Activated T-cell treated with anti-CD3 and anti-CD28 coated beads, Interleukin-2, amount 50 U/mL, for 1 hour (primary cell): ENCODE data around the gene CAND1.

Source experiments
- DNase-seq: peaks from one replicate; pipeline ENCODE4 v3.0.0-alpha.2; 2020

Gene CAND1

GRCh38 chr12:67348683-67349082, 79.5 kb downstream of the CAND1 start:
- no peak for DNase-seq

- no peak for DNase-seq
Observed at GRCh38 chr12:67352682-67353081, 83.5 kb downstream of the CAND1 start.

- DNase-seq, result no peak
Observed at GRCh38 chr12:67354322-67354721, 85.2 kb downstream of the CAND1 start.

GRCh38 chr12:67354966-67355365, 85.8 kb downstream of the CAND1 start:
- no peak for DNase-seq

- DNase-seq, result no peak
Observed at GRCh38 chr12:67355428-67356379, 86.5 kb downstream of the CAND1 start.

- DNase-seq, result no peak
Observed at GRCh38 chr12:67356380-67356774, 87.2 kb downstream of the CAND1 start.

GRCh38 chr12:67357376-67358125, 88.4 kb downstream of the CAND1 start:
- no peak for DNase-seq

GRCh38 chr12:67358781-67359338, 89.7 kb downstream of the CAND1 start:
- DNase-seq, result no peak

GRCh38 chr12:67362526-67362925, 93.4 kb downstream of the CAND1 start:
- DNase-seq, result no peak

GRCh38 chr12:67364228-67364627, 95.1 kb downstream of the CAND1 start:
- DNase-seq, result no peak

GRCh38 chr12:67365131-67365530, 96.0 kb downstream of the CAND1 start:
- DNase-seq, result no peak

- no peak for DNase-seq
Observed at GRCh38 chr12:67367843-67368242, 98.7 kb downstream of the CAND1 start.
